Neural cell (in vitro differentiated cells): ENCODE measurements around the gene DHX34. TPM values are rescaled to one million over a fixed set of nuclear protein-coding genes. Genes with fewer than 3 reads are reported as not detected.
"Not testable (repeated sequence)": the region's sequence is repeated elsewhere in the genome, so short reads cannot be mapped to it uniquely, and the experiment has no call there.

ENCODE experiments used
- H2AFZ ChIP-seq: fragments of 200-600, 300-800 bp; sonication (generic), shearing (Covaris generic); 2 replicates; pipeline ENCODE4 v1.6.0; 2014; ENCODE audit warnings: low read depth, mild to moderate bottlenecking, antibody characterized with exemption, low read length, moderate library complexity
- H3F3A ChIP-seq: fragments of 200-600 bp; shearing (Covaris generic); 2 replicates; pipeline ENCODE4 v1.6.1; 2016; ENCODE audit warnings: mild to moderate bottlenecking, moderate library complexity, mixed read lengths, antibody characterized with exemption, low read length; ENCODE audit not compliant: insufficient read depth, poor library complexity, severe bottlenecking
- H3K27ac ChIP-seq: fragments of 200-600, 300-800 bp; sonication (generic), shearing (Covaris generic); 2 replicates; pipeline ENCODE4 v1.5.1; 2014; ENCODE audit warnings: mild to moderate bottlenecking, low read length, moderate library complexity
- H3K27me3 ChIP-seq: fragments of 300-800, 200-600 bp; sonication (generic), shearing (Covaris generic); 2 replicates; pipeline ENCODE4 v1.6.0; 2014; ENCODE audit warnings: mild to moderate bottlenecking, low read depth, low read length, moderate library complexity; ENCODE audit not compliant: insufficient read depth
- H3K36me3 ChIP-seq: fragments of 300-800, 200-600 bp; sonication (generic), shearing (Covaris generic); 2 replicates; pipeline ENCODE4 v1.5.1; 2014; ENCODE audit warnings: mild to moderate bottlenecking, antibody characterized with exemption, low read length, moderate library complexity; ENCODE audit not compliant: insufficient read depth
- H3K4me2 ChIP-seq: fragments of 300-800, 200-600 bp; sonication (generic), shearing (Covaris generic); 2 replicates; pipeline ENCODE4 v1.6.0; 2014; ENCODE audit warnings: mild to moderate bottlenecking, low read length
- H3K4me3 ChIP-seq: fragments of 300-800, 200-600 bp; sonication (generic), shearing (Covaris generic); 2 replicates; pipeline ENCODE4 v1.5.1; 2014; ENCODE audit warnings: mild to moderate bottlenecking, low read length, moderate library complexity
- H3K79me2 ChIP-seq: fragments of 200-600 bp; shearing (Covaris generic); replicated peaks from 2 replicates; pipeline ENCODE4 v1.6.0; 2014; ENCODE audit warnings: mild to moderate bottlenecking, low read length, moderate library complexity; ENCODE audit not compliant: insufficient read depth
- H3K9ac ChIP-seq: fragments of 300-800, 200-600 bp; sonication (generic), shearing (Covaris generic); 2 replicates; pipeline ENCODE4 v1.6.1; 2016; ENCODE audit warnings: mild to moderate bottlenecking, low read length, mixed read lengths
- H3K9me2 ChIP-seq: fragments of 200-600 bp; shearing (Covaris generic); 2 replicates; pipeline ENCODE4 v1.6.1; 2016; ENCODE audit warnings: mild to moderate bottlenecking, low read length, mixed read lengths; ENCODE audit not compliant: insufficient read depth
- H3K9me3 ChIP-seq: fragments of 200-600, 300-800 bp; sonication (generic), shearing (Covaris generic); 2 replicates; pipeline ENCODE4 v1.6.1; 2016; ENCODE audit warnings: mild to moderate bottlenecking, mixed run types, low read length, moderate library complexity, mixed read lengths
- H4K20me1 ChIP-seq: fragments of 200-600 bp; shearing (Covaris generic); 2 replicates; pipeline ENCODE4 v1.6.1; 2016; ENCODE audit warnings: mild to moderate bottlenecking, mixed run types; ENCODE audit not compliant: insufficient read depth
- CTCF ChIP-seq: fragments of 450-650 bp; IDR thresholded peaks from 2 replicates; pipeline ENCODE4 v1.5.1; 2014; ENCODE audit warnings: antibody characterized with exemption, mild to moderate bottlenecking, moderate library complexity; ENCODE audit not compliant: poor library complexity, severe bottlenecking
- EP300 ChIP-seq: fragments of 450-650 bp; conservative IDR thresholded peaks from 2 replicates; pipeline ENCODE4 v1.6.1; 2014; ENCODE audit warnings: antibody characterized with exemption, mild to moderate bottlenecking, moderate library complexity; ENCODE audit not compliant: poor library complexity, severe bottlenecking
- EZH2 ChIP-seq: fragments of 200-600, 300-800 bp; shearing (Covaris generic), sonication (generic); IDR thresholded peaks from 2 replicates; pipeline ENCODE4 v1.6.1; 2014; ENCODE audit warnings: antibody characterized with exemption, low read length, borderline replicate concordance, mild to moderate bottlenecking; ENCODE audit not compliant: insufficient read depth, poor library complexity, severe bottlenecking
- MXI1 ChIP-seq: fragments of 450-650 bp; conservative IDR thresholded peaks from 2 replicates; pipeline ENCODE4 v1.6.1; 2014; ENCODE audit warnings: antibody characterized with exemption, mild to moderate bottlenecking; ENCODE audit not compliant: poor library complexity, severe bottlenecking
- POLR2AphosphoS5 ChIP-seq: IDR thresholded peaks from 2 replicates; pipeline ENCODE4 v1.6.1; 2012
- RAD21 ChIP-seq: fragments of 450-650 bp; conservative IDR thresholded peaks from 2 replicates; pipeline ENCODE4 v1.6.1; 2014; ENCODE audit warnings: antibody characterized with exemption, mild to moderate bottlenecking, moderate library complexity
- REST ChIP-seq: IDR thresholded peaks from 2 replicates; pipeline ENCODE4 v1.6.1; 2012; ENCODE audit warnings: borderline replicate concordance
- SMC3 ChIP-seq: fragments of 450-650 bp; conservative IDR thresholded peaks from 2 replicates; pipeline ENCODE4 v1.6.1; 2014; ENCODE audit warnings: antibody characterized with exemption, mild to moderate bottlenecking, moderate library complexity; ENCODE audit not compliant: poor library complexity
- TAF1 ChIP-seq: IDR thresholded peaks from 2 replicates; pipeline ENCODE4 v1.6.1; 2012; ENCODE audit warnings: low read depth
- polyA plus RNA-seq: library from polyadenylated mRNA; depleted of rRNA; stranded (reverse); fragments of >200 nt; gene quantifications from 2 replicates; pipeline ENCODE4 v1.2.3, GENCODE V29; 2014

The DHX34 gene
- polyA plus RNA-seq, 1 donor from 2014 or later: 11.7 TPM

- Histone ChIP-seq H3F3A (no peaks in the 10 kb centered on the region), H3K9ac (no peak overlapping the region), H3K27me3 (no peaks in the 10 kb centered on the region), H4K20me1 (no peaks in the 10 kb centered on the region), H2AFZ (no peak overlapping the region), H3K27ac (no peak overlapping the region), H3K9me2 (no peaks in the 10 kb centered on the region), H3K36me3 (no peaks in the 10 kb centered on the region), H3K79me2 (no peaks in the 10 kb centered on the region), H3K9me3 (no peaks in the 10 kb centered on the region), H3K4me3 (no peak overlapping the region), H3K4me2 (no peak overlapping the region)
- no peak for TF ChIP-seq RAD21
- no peak for TF ChIP-seq MXI1
- TF ChIP-seq POLR2AphosphoS5: no peak
- TF ChIP-seq EP300: no peak
- TF ChIP-seq REST: no peak
- no peak for TF ChIP-seq CTCF
- no peak for TF ChIP-seq SMC3
- TF ChIP-seq TAF1: no peak
- TF ChIP-seq EZH2: no peak
Measured at GRCh38 chr19:47381653-47382279, 32.7 kb downstream of the DHX34 start.

- not testable (repeated sequence) for H2AFZ ChIP-seq, H3K27ac ChIP-seq, H3K9ac ChIP-seq, H3K4me2 ChIP-seq, H3K36me3 ChIP-seq, H3F3A ChIP-seq, H4K20me1 ChIP-seq, H3K9me2 ChIP-seq, H3K9me3 ChIP-seq, H3K27me3 ChIP-seq, H3K4me3 ChIP-seq, H3K79me2 ChIP-seq
Measured at GRCh38 chr19:47383890-47384289, 34.8 kb downstream of the DHX34 start.

DNA sequence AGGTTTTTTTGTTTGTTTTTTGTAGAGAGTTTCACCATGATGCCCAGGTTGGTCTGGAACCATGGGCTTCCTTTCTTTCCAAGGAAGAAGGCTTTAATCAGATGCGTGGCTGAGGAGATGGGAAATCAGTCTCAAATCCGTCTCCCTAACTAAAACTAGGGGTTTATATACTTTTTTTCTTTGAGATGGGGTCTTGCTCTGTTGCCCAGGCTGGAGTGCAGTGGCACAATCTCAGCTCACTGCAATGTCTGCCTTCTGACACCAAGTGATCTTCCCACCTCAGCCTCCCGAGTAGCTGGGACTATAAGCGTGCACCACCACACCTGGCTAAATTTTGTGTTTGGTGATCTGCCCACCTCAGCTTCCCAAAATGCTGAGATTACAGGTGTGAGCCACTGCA, 35.4 kb downstream of the DHX34 start:
- not testable (repeated sequence) for H2AFZ ChIP-seq, H3K9ac ChIP-seq, H4K20me1 ChIP-seq, H3K27me3 ChIP-seq, H3K4me2 ChIP-seq, H3K27ac ChIP-seq, H3K9me2 ChIP-seq, H3F3A ChIP-seq, H3K4me3 ChIP-seq, H3K9me3 ChIP-seq, H3K36me3 ChIP-seq, H3K79me2 ChIP-seq

- H3K4me2 ChIP-seq, H3K79me2 ChIP-seq, H3K4me3 ChIP-seq, H3K9ac ChIP-seq, H3K9me3 ChIP-seq, H4K20me1 ChIP-seq, H2AFZ ChIP-seq, H3K27ac ChIP-seq, H3K36me3 ChIP-seq, H3K27me3 ChIP-seq, H3K9me2 ChIP-seq, H3F3A ChIP-seq: not testable (repeated sequence)
Measured at GRCh38 chr19:47386582-47386981, 37.5 kb downstream of the DHX34 start.

DNA sequence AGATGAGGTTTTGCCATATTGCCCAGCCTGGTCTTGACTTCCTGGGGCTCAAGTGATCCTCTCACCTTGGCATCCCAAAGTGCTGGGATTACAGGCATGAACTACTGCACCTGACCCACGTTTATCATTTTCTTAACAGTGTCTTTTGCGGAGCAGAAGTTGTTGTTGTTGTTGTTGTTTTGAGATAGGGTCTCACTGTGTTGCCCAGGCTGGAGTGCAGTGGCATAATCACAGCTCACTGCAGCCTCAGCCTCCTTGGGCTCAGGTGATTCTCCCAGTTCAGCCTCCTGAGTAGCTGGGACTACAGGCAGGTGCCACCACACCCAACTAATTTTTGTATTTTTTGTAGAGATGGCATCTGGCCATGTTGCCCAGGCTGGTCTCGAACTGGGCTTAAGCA, 38.5 kb downstream of the DHX34 start:
- not testable (repeated sequence) for H3K79me2 ChIP-seq, H3F3A ChIP-seq, H2AFZ ChIP-seq, H3K36me3 ChIP-seq, H3K9ac ChIP-seq, H3K27ac ChIP-seq, H3K9me2 ChIP-seq, H3K4me2 ChIP-seq, H4K20me1 ChIP-seq, H3K9me3 ChIP-seq, H3K27me3 ChIP-seq, H3K4me3 ChIP-seq
